ENCODE data around the gene GPR32. TPM values are rescaled to one million over a fixed set of nuclear protein-coding genes. Genes with fewer than 3 reads are reported as not detected.

Gene GPR32
- total and polyA plus RNA-seq, 10 of the 15 experiments (the other 5 are each of a cell fraction or from before 2014, with no cell fraction given) = not detected

DNA sequence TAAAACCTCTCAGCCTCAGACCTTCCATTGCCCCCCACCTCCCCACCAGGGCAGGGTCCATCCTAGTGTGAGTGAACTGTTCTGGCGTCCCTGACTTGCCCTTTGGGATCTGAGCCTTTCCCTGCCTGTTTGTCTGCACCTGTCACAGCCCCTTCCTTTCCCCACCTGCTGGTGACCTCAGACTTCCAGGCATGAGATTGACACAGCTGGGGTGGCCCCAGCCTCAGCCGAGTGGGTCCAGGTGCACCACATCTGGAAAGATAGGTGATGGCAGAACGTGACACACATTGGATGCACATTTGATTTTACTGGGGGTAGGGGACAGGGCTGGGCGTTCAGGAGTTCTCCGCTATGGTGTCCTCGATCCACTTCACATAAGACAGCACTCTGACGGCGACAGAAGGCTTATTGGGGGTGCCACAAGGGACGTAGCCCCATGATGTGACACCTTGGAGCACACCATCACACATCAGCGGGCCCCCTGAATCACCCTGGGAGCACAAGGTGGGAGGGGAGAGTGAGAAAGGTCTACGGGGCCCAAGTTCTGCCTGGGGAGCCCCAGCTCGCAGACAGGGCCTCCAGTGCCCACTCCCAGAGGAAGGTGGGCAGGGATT, 48.7 kb downstream of the GPR32 start:
- Histone ChIP-seq H3K27me3 (replicated peaks in 1 of 2; ENCODE audit: control insufficient read depth in 2 of 2, insufficient read depth in 2 of 2, low read length in 1 of 2) (no peaks in the 10 kb centered on the region), H2AFZ (ENCODE audit: control insufficient read depth, low read depth, low read length) (no peak overlapping the region), H3K4me1 (ENCODE audit: control insufficient read depth, insufficient read depth, low read length) (peaks cover 36% of the 10 kb centered on the region), H3K79me2 (ENCODE audit: control insufficient read depth, insufficient read depth, low read length) (peaks cover 4% of the 10 kb centered on the region), H3K9ac (ENCODE audit: control insufficient read depth, insufficient read depth, low read length) (no peak overlapping the region), H3K36me3 (ENCODE audit: control insufficient read depth in 2 of 2, insufficient read depth in 2 of 2, low read length in 1 of 2) (no peaks in the 10 kb centered on the region), H4K20me1 (ENCODE audit: control insufficient read depth, insufficient read depth) (no peaks in the 10 kb centered on the region), H3K4me3 (peak overlapping the region; percentile 97), H3K4me2 (ENCODE audit: control insufficient read depth, insufficient read depth) (peak overlapping the region; percentile 84), H3K9me3 (replicated peaks; ENCODE audit: control insufficient read depth, insufficient read depth, low read length) (peaks cover 3% of the 10 kb centered on the region; the same call in 2 of the 3 replicates), H3K27ac (ENCODE audit: control insufficient read depth, insufficient read depth) (no peak overlapping the region)
- peak; percentile 91 for TF ChIP-seq TCF12 (IDR thresholded peaks at IDR 0.05; ENCODE audit: low read depth, low read length)
- TF ChIP-seq, protein P1, sequence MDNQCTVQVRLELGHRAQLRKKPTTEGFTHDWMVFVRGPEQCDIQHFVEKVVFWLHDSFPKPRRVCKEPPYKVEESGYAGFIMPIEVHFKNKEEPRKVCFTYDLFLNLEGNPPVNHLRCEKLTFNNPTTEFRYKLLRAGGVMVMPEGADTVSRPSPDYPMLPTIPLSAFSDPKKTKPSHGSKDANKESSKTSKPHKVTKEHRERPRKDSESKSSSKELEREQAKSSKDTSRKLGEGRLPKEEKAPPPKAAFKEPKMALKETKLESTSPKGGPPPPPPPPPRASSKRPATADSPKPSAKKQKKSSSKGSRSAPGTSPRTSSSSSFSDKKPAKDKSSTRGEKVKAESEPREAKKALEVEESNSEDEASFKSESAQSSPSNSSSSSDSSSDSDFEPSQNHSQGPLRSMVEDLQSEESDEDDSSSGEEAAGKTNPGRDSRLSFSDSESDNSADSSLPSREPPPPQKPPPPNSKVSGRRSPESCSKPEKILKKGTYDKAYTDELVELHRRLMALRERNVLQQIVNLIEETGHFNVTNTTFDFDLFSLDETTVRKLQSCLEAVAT (IDR thresholded peaks at IDR 0.05) = peak; percentile 77
- TF ChIP-seq, protein P2, sequence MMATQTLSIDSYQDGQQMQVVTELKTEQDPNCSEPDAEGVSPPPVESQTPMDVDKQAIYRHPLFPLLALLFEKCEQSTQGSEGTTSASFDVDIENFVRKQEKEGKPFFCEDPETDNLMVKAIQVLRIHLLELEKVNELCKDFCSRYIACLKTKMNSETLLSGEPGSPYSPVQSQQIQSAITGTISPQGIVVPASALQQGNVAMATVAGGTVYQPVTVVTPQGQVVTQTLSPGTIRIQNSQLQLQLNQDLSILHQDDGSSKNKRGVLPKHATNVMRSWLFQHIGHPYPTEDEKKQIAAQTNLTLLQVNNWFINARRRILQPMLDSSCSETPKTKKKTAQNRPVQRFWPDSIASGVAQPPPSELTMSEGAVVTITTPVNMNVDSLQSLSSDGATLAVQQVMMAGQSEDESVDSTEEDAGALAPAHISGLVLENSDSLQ (IDR thresholded peaks at IDR 0.05) = peak; percentile 64
- peak; percentile 93 for TF ChIP-seq TCF3 (IDR thresholded peaks at IDR 0.05; ENCODE audit: borderline replicate concordance, insufficient read depth, low read depth, low read length)
- no peak for TF ChIP-seq CREM (IDR thresholded peaks at IDR 0.05; ENCODE audit: low read depth)
- no peak for TF ChIP-seq NFYB (IDR thresholded peaks at IDR 0.05; ENCODE audit: insufficient read depth, low read depth, low read length)
- no peak for TF ChIP-seq ZSCAN29 (IDR thresholded peaks at IDR 0.05)
- no peak for TF ChIP-seq CHD1 (IDR thresholded peaks at IDR 0.05; ENCODE audit: low read depth, low read length)
- TF ChIP-seq HDGF (IDR thresholded peaks at IDR 0.05) = no peak
- no peak for TF ChIP-seq TARDBP (IDR thresholded peaks at IDR 0.05; ENCODE audit: borderline replicate concordance)
- TF ChIP-seq MTA3 (IDR thresholded peaks at IDR 0.05; ENCODE audit: borderline replicate concordance, low read length) = no peak
- DNase-seq (ENCODE audit: low read depth, low spot score) = no peak
- intact Hi-C loops (cut with micrococcal nuclease; ENCODE audit: unreplicated experiment) = loop anchor here (2.0 kb wide), 1 partner anchor 16 kb away; no protein-coding TSS in a partner anchor
- in situ Hi-C loops (cut with MboI) = loop anchor here (10.0 kb wide), 1 partner anchor 546 kb away; the partner anchor contains the start of genes CLDND2 and ETFB
- POLR2A ChIA-PET = interaction anchor here (0.6 to 2.9 kb wide), 7 partner anchors 14 to 461 kb away, joined by 3 to 19 read pairs (median 3); no protein-coding TSS in a partner anchor
- 34% methylated on average over 12 of the region's 12 CpGs for WGBS (ENCODE audit: insufficient coverage, insufficient replicate concordance, low lambda C conversion rate, missing lambda C conversion rate)
- CTCF ChIA-PET = interaction anchor here (0.5 to 2.7 kb wide), 9 partner anchors 12 to 276 kb away, joined by 3 to 15 read pairs (median 5); partner anchors contain the start of gene KLK15
- RAD21 ChIA-PET (ENCODE audit: unreplicated experiment) = interaction anchor here (0.8 to 2.4 kb wide), 5 partner anchors 14 to 103 kb away, joined by 3 to 10 read pairs (median 4); no protein-coding TSS in a partner anchor
- SMC1A ChIA-PET (ENCODE audit: uncharacterized antibody, unreplicated experiment) = interaction anchor here (0.6 to 4.6 kb wide), 4 partner anchors 14 to 102 kb away, joined by 3 to 16 read pairs (median 4); no protein-coding TSS in a partner anchor
- ATAC-seq = no peak
- peak; percentile 61 for FAIRE-seq
- no TSS peak for BruUV-seq (replicated peaks)

All from GM12878 (cell line).